Heart left ventricle (tissue), 13 donors: ENCODE data around the gene GPC2.
"Not testable (repeated sequence)": the region's sequence is repeated elsewhere in the genome, so short reads cannot be mapped to it uniquely, and the experiment has no call there.

Experiments used
- CTCF ChIP-seq, 12 donors: fragments of 200-600 bp; sonication (generic) in 4 of 12; IDR thresholded peaks; one replicate each; pipeline versions ENCODE4 v1.5.0 to v1.8.0; 2018 to 2022; ENCODE audit warnings: antibody characterized with exemption in 12 of 12, mild to moderate bottlenecking in 5 of 12
- POLR2A ChIP-seq, 2 donors: fragments of 450-650 bp; IDR thresholded peaks; one replicate each; pipeline ENCODE4 v1.6.1; 2017; ENCODE audit warnings: antibody characterized with exemption in 2 of 2, mild to moderate bottlenecking in 2 of 2, moderate library complexity in 2 of 2
- donor health status: ischemic (EF 13 %, LVEDD 7.1; RV severe dilation, severe dysfunction).
- donor health status: DM: no; HTN: yes; CAD: no.
- donor health status: DM: no; HTN: no; CAD: no.
- donor health status: ischemic (EF 25% LVEDD 6.9; RV normal size, moderate dysfunction).
- donor health status: ischemic (EF 25% LVEDD 5.7; RV mildly dilated, moderate dysfunction).
- donor health status: ischemic (EF 35%, LVEDD 5.7; RV mildly dilated, moderate dysfunction).
- donor health status: nonischemic (EF 11% LVEDD 7.7; RV severe dilation, severe dysfunction).
- donor health status: DM: yes; HTN: yes; CAD: no.
- donor health status: PGD.
- donor health status: ischemic (EF 29% LVEDD 5.4; RV normal size, mild dysfunction).
- donor health status: nonischemic (EF 23%, LVEDD 6.1; RV moderate dilation, normal function).

GRCh38 chr7:100146350-100146749 lies 30.8 kb downstream of the GPC2 start:
- TF ChIP-seq CTCF, POLR2A (IDR thresholded peaks at IDR 0.05): not testable (repeated sequence)
